ENCODE data around the gene POGK. TPM values are rescaled to one million over a fixed set of nuclear protein-coding genes. Genes with fewer than 3 reads are reported as not detected.
"Not testable (repeated sequence)": the region's sequence is repeated elsewhere in the genome, so short reads cannot be mapped to it uniquely, and the experiment has no call there.

POGK gene
- polyA plus RNA-seq, 3 donors = 10.6 to 13.0 (median 10.9) TPM

DNA sequence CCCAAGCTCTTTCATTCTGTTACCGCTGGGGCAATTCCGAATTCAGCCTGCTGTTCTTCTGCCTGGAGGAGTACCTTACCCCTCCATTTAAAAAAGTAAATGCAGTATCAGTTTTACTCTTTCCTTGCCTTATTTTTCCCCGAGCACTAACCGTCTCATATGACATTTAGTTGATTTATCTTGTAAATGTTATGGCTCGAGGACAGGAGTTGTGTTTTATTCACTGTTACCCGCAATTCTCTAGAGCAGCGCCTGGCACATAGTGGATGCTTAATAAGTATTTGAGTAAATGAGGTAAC lies 37.2 kb downstream of the POGK start:
- Mint-ChIP-seq H3K27me3 (ENCODE audit: low read depth in 3 of 3) (peaks cover 0 to 3% (median 1%) of the 10 kb centered on the region in 3 donors), H3K27ac (peak overlapping the region; percentile 86 to 95 (median 94)), H3K9me3 (peaks cover 2 to 6% (median 3%) of the 10 kb centered on the region in 7 donors), H3K36me3 (peaks cover 4 to 10% of the 10 kb centered on the region in 2 donors), H3K4me3 (peak overlapping the region; percentile 95 to 97), H3K4me1 (peaks cover 28% of the 10 kb centered on the region)
- peak overlapping the region in 1 of 2 donors; percentile 81 for H3K27ac ChIP-seq (ENCODE audit: low read depth in 1 of 2, low read length in 2 of 2)
- intact Hi-C loops (cut with micrococcal nuclease) = no loop called here
- H3K27me3 ChIP-seq (ENCODE audit: control insufficient read depth in 2 of 2, insufficient read depth in 2 of 2, low read length in 2 of 2) = no peaks in the 10 kb centered on the region
- no peak for DNase-seq
- TF ChIP-seq, protein P1, sequence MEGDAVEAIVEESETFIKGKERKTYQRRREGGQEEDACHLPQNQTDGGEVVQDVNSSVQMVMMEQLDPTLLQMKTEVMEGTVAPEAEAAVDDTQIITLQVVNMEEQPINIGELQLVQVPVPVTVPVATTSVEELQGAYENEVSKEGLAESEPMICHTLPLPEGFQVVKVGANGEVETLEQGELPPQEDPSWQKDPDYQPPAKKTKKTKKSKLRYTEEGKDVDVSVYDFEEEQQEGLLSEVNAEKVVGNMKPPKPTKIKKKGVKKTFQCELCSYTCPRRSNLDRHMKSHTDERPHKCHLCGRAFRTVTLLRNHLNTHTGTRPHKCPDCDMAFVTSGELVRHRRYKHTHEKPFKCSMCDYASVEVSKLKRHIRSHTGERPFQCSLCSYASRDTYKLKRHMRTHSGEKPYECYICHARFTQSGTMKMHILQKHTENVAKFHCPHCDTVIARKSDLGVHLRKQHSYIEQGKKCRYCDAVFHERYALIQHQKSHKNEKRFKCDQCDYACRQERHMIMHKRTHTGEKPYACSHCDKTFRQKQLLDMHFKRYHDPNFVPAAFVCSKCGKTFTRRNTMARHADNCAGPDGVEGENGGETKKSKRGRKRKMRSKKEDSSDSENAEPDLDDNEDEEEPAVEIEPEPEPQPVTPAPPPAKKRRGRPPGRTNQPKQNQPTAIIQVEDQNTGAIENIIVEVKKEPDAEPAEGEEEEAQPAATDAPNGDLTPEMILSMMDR (IDR thresholded peaks at IDR 0.05) = no peak
- WGBS (ENCODE audit: insufficient coverage) = 0% methylated on average over 2 of the region's 7 CpGs
- peaks cover 4% of the 10 kb centered on the region for H4K20me1 ChIP-seq (ENCODE audit: insufficient read depth, low read length)
- H3K79me2 ChIP-seq (ENCODE audit: insufficient read depth, low read length) = peaks cover 41% of the 10 kb centered on the region
- peak overlapping the region; percentile 84 for H3K4me2 ChIP-seq (replicated peaks; ENCODE audit: extremely low read depth, low read length, poor library complexity, severe bottlenecking)
- H3K9me3 ChIP-seq (replicated peaks in 1 of 2; ENCODE audit: control insufficient read depth in 1 of 2, insufficient read depth in 1 of 2, low read length in 2 of 2) = no peaks in the 10 kb centered on the region
- H3K9ac ChIP-seq (ENCODE audit: insufficient read depth, low read length, poor library complexity, severe bottlenecking) = peak overlapping the region; percentile 83
- peak overlapping the region; percentile 89 for H2AFZ ChIP-seq (ENCODE audit: insufficient read depth, low read depth, low read length, poor library complexity, severe bottlenecking)
- peak overlapping the region; percentile 58 to 78 (median 62) for H3K4me3 ChIP-seq (replicated peaks in 1 of 3; ENCODE audit: low read depth in 2 of 3, low read length in 3 of 3)
- H3K4me1 ChIP-seq (ENCODE audit: control insufficient read depth in 1 of 2, insufficient read depth in 2 of 2, low read length in 2 of 2) = peaks cover 12 to 15% of the 10 kb centered on the region in 2 donors
- H3K36me3 ChIP-seq (replicated peaks in 1 of 2; ENCODE audit: control insufficient read depth in 1 of 2, insufficient read depth in 2 of 2, low read length in 2 of 2) = no peaks in the 10 kb centered on the region

DNA sequence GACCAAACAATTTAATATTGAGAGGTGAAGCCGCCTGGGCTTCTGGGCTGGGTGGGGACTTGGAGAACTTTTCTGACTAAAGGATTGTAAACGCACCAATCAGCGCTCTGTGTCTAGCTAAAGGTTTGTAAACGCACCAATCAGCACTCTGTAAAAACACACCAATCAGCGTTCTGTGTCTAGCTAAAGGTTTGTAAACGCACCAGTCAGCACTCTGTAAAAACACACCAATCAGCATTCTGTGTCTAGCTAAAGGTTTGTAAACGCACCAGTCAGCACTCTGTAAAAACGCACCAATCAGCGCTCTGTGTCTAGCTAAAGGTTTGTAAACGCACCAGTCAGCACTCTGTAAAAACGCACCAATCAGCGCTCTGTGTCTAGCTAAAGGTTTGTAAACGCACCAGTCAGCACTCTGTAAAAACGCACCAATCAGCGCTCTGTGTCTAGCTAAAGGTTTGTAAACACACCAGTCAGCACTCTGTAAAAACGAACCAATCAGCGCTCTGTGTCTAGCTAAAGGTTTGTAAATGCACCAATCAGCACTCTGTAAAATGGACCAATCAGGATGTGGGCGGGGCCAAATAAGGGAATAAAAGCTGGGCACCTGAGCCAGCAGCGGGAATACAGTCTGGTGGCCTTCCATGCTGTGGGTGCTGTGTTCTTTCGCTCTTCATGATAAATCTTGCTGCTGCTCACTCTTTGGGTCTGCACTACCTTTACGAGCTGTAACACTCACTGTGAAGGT lies 39.1 kb downstream of the POGK start:
- H3K9ac ChIP-seq (ENCODE audit: insufficient read depth, low read length, poor library complexity, severe bottlenecking); H3K27me3 Mint-ChIP-seq (ENCODE audit: low read depth in 3 of 3); H4K20me1 ChIP-seq (ENCODE audit: insufficient read depth, low read length); H3K4me3 ChIP-seq (replicated peaks in 1 of 3; ENCODE audit: low read depth in 2 of 3, low read length in 3 of 3); H2AFZ ChIP-seq (ENCODE audit: insufficient read depth, low read depth, low read length, poor library complexity, severe bottlenecking); H3K4me2 ChIP-seq (replicated peaks; ENCODE audit: extremely low read depth, low read length, poor library complexity, severe bottlenecking); DNase-seq; H3K36me3 Mint-ChIP-seq; H3K36me3 ChIP-seq (replicated peaks in 1 of 2; ENCODE audit: control insufficient read depth in 1 of 2, insufficient read depth in 2 of 2, low read length in 2 of 2); H3K9me3 ChIP-seq (replicated peaks in 1 of 2; ENCODE audit: control insufficient read depth in 1 of 2, insufficient read depth in 1 of 2, low read length in 2 of 2); H3K27ac Mint-ChIP-seq; H3K9me3 Mint-ChIP-seq; H3K27me3 ChIP-seq (ENCODE audit: control insufficient read depth in 2 of 2, insufficient read depth in 2 of 2, low read length in 2 of 2); intact Hi-C loops (cut with micrococcal nuclease); H3K27ac ChIP-seq (ENCODE audit: low read depth in 1 of 2, low read length in 2 of 2); H3K4me3 Mint-ChIP-seq: not testable (repeated sequence)
- WGBS (ENCODE audit: insufficient coverage) = 98% methylated on average over 8 of the region's 21 CpGs
- Histone ChIP-seq H3K4me1 (ENCODE audit: control insufficient read depth in 1 of 2, insufficient read depth in 2 of 2, low read length in 2 of 2) (peaks cover 12 to 15% of the 10 kb centered on the region in 2 donors), H3K79me2 (ENCODE audit: insufficient read depth, low read length) (peaks cover 22% of the 10 kb centered on the region)
- H3K4me1 Mint-ChIP-seq = peaks cover 20% of the 10 kb centered on the region

All from CD14-positive monocyte (primary cell).